T-cell (primary cell): Measurements from ENCODE around the gene SLC34A2. TPM values are rescaled to one million over a fixed set of nuclear protein-coding genes. Genes with fewer than 3 reads are reported as not detected.

Experiments used
- ATAC-seq, 4 experiments: fragments of 200-7000 bp in 3 of 4; fragments of 150-1000 bp in 1 of 4; cut with Tn5 transposase; replicated peaks in 1 of 4; 1 replicate in 3 of 4; 2 replicates in 1 of 4; pipeline ENCODE4 v1.10.0; 2021; ENCODE audit warnings: moderate library complexity in 3 of 4, mild to moderate bottlenecking in 2 of 4, moderate number of reproducible peaks in 1 of 4
- CTCF ChIA-PET, 2 donors: fragments of 300-600 bp; sonication (Branson Sonifier 250); formaldehyde crosslinking; loops; one replicate each; lab custom pipeline; 2022; ENCODE audit warnings: antibody characterized with exemption in 2 of 2; lab: Charles Lee
- POLR2A ChIA-PET, 2 donors: fragments of 300-600 bp; sonication (Branson Sonifier 250); formaldehyde crosslinking; loops; one replicate each; lab custom pipeline; 2022; ENCODE audit warnings: antibody characterized with exemption in 2 of 2; lab: Charles Lee
- DNase-seq, 35 experiments: peaks; one replicate each; pipeline versions ENCODE4 v3.0.0 to v3.0.0-alpha.2; 2013 to 2023
- H3K27ac ChIP-seq: one replicate; pipeline ENCODE4 v1.5.1; 2013; ENCODE audit warnings: low read length
- H3K27me3 ChIP-seq, 2 experiments: replicated peaks in 1 of 2; 1 replicate in 1 of 2; 2 replicates in 1 of 2; pipeline versions ENCODE4 v1.6.1 to v1.7.0; 2013; ENCODE audit warnings: low read length in 1 of 2, mixed read lengths in 1 of 2; ENCODE audit not compliant: control insufficient read depth in 2 of 2, insufficient read depth in 2 of 2; ENCODE audit errors: extremely low read depth in 1 of 2
- H3K36me3 ChIP-seq, 2 donors: 1 replicate in 1 of 2; 2 replicates in 1 of 2; pipeline versions ENCODE4 v1.6.1 to v1.7.0; 2013; ENCODE audit warnings: low read length in 1 of 2; ENCODE audit not compliant: control insufficient read depth in 2 of 2, insufficient read depth in 1 of 2; ENCODE audit errors: extremely low read depth in 1 of 2
- H3K4me1 ChIP-seq, 2 experiments: 1 replicate in 1 of 2; 2 replicates in 1 of 2; pipeline versions ENCODE4 v1.6.1 to v1.7.0; 2013; ENCODE audit warnings: low read length in 2 of 2, mixed read lengths in 1 of 2; ENCODE audit not compliant: insufficient read depth in 2 of 2, control insufficient read depth in 1 of 2; ENCODE audit errors: extremely low read depth in 1 of 2
- H3K4me3 ChIP-seq, 2 donors: 1 replicate in 1 of 2; 2 replicates in 1 of 2; pipeline versions ENCODE4 v1.5.1 to v1.7.0; 2013; ENCODE audit warnings: mild to moderate bottlenecking in 2 of 2, low read length in 1 of 2, moderate library complexity in 1 of 2; ENCODE audit not compliant: control insufficient read depth in 1 of 2; ENCODE audit errors: extremely low read depth in 1 of 2
- H3K9me3 ChIP-seq: 2 replicates; pipeline ENCODE4 v1.7.0; 2013
- H3K27ac Mint-ChIP-seq, 2 donors: one replicate each; pipeline ENCODE4 v1.8.0; 2020 to 2021; ENCODE audit warnings: mild to moderate bottlenecking in 2 of 2, mixed read lengths in 2 of 2
- H3K27me3 Mint-ChIP-seq, 2 donors: one replicate each; pipeline ENCODE4 v1.8.0; 2021 to 2022; ENCODE audit warnings: mixed read lengths in 2 of 2
- H3K36me3 Mint-ChIP-seq: one replicate; pipeline ENCODE4 v1.8.0; 2021; ENCODE audit warnings: mixed read lengths
- H3K4me1 Mint-ChIP-seq, 3 donors: one replicate each; pipeline ENCODE4 v1.8.0; 2020 to 2022; ENCODE audit warnings: mixed read lengths in 3 of 3, mild to moderate bottlenecking in 1 of 3
- H3K4me3 Mint-ChIP-seq, 3 donors: one replicate each; pipeline ENCODE4 v1.8.0; 2020 to 2022; ENCODE audit warnings: mild to moderate bottlenecking in 3 of 3, mixed read lengths in 3 of 3, moderate library complexity in 3 of 3
- H3K9me3 Mint-ChIP-seq, 3 donors: one replicate each; pipeline ENCODE4 v1.8.0; 2020 to 2022; ENCODE audit warnings: mixed read lengths in 3 of 3
- WGBS: methylation state at CpG from one replicate; pipeline ENCODE4 v1.1.5; 2013; ENCODE audit warnings: missing lambda C conversion rate; ENCODE audit not compliant: insufficient coverage; 5-methylcytosine and 5-hydroxymethylcytosine counted together
- total RNA-seq, 35 experiments: library from RNA in 6 of 35; stranded (reverse) in 6 of 35; fragments of 120-200 nt in 1 of 35; gene quantifications; one replicate each; pipeline versions ENCODE4 v1.2.1 to v1.2.4 and lab custom pipeline; 2013 to 2026

The SLC34A2 gene
- total RNA-seq, 5 donors from 2014 or later (not counting 1 experiment from before 2014, with no cell fraction given): 1.0 to 2.5 (median 1.9) TPM; not detected in 2

DNA sequence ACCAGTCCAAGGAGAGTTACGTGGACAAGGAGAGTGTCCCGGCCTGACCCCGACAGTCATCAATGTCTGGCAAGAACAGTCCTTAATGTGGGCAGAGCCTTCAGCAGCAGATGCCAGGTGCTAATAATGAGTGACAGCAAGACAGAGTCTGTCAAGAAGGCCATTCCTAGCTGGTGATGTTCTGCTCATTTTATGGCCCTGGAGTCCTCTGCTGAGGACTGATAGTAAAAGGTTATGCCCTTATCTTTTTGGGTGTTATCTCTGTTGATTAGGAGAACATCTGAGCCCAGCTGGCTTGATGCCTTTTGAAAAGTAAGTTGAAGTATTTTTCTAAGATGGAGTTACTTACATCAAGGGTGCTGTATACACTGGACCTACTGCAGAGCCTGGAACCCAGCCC lies 67.3 kb downstream of the SLC34A2 start:
- CTCF ChIA-PET: no interaction called here
- POLR2A ChIA-PET: no interaction called here
- ATAC-seq: no peak

DNA sequence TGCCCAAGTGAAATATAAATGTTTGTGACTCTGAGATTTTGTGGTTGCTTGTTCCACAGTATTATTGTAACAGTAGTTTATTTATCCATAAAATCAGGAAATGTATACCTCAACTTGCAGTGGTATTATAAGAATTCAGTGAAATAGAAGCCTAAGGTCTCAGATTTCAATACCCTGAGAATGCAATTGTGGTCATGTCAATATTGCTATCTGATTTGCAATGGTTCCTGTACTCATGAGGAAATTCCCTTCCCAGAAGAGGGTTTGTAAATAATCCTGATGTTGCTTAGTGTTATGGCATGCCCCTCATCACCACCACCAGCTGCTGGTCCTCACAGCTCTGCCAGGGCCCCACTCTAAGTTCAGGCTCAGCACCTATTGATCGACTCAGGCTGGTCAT lies 67.8 kb downstream of the SLC34A2 start:
- Histone ChIP-seq H3K9me3 (no peaks in the 10 kb centered on the region), H3K4me3 (no peak overlapping the region), H3K4me1 (no peaks in the 10 kb centered on the region), H3K36me3 (no peaks in the 10 kb centered on the region), H3K27ac (no peak overlapping the region), H3K27me3 (no peaks in the 10 kb centered on the region)
- no peak overlapping the region for H3K4me3 Mint-ChIP-seq
- ATAC-seq (no peak), DNase-seq (no peak)
- H3K4me1 Mint-ChIP-seq: no peaks in the 10 kb centered on the region
- WGBS: 89% methylated on average over 1 of the region's 1 CpG
- no peaks in the 10 kb centered on the region for H3K27me3 Mint-ChIP-seq
- CTCF ChIA-PET: no interaction called here
- POLR2A ChIA-PET: no interaction called here
- no peak overlapping the region for H3K27ac Mint-ChIP-seq
- peaks cover 0 to 3% (median 0%) of the 10 kb centered on the region in 3 donors for H3K9me3 Mint-ChIP-seq
- H3K36me3 Mint-ChIP-seq: no peaks in the 10 kb centered on the region

More for the DNA sequence above, 67.3 kb downstream of the SLC34A2 start:
- Mint-ChIP-seq H3K9me3 (peaks cover 0 to 3% (median 0%) of the 10 kb centered on the region in 3 donors), H3K27me3 (no peaks in the 10 kb centered on the region), H3K27ac (no peak overlapping the region), H3K36me3 (no peaks in the 10 kb centered on the region), H3K4me1 (no peaks in the 10 kb centered on the region), H3K4me3 (no peak overlapping the region)
- H3K27ac ChIP-seq: no peak overlapping the region
- H3K27me3 ChIP-seq: no peaks in the 10 kb centered on the region
- H3K4me3 ChIP-seq: no peak overlapping the region
- no peaks in the 10 kb centered on the region for H3K4me1 ChIP-seq
- no peaks in the 10 kb centered on the region for H3K36me3 ChIP-seq
- WGBS: 100% methylated on average over 3 of the region's 3 CpGs
- H3K9me3 ChIP-seq: no peaks in the 10 kb centered on the region
- no peak for DNase-seq

DNA sequence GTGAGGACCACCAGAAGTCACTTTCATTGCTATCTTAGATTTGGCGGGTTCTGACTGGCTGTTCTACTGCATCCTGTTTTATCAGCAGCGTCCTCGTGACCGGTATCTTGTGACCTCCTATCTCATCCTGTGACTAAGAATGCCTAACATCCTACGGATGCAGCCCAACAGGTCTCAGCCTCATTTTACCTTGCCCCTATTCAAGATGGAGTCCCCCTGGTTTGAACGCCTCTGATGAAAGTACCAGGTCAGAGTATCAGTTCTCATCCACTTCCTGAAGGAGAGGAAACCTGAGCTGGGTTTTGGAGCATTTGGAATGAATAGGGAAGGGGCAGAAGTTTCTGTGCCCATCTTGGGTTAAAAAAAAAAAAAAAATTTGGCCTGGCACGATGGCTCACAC lies 70.2 kb downstream of the SLC34A2 start:
- Histone ChIP-seq H3K27me3 (no peaks in the 10 kb centered on the region), H3K27ac (no peak overlapping the region), H3K4me3 (no peak overlapping the region), H3K4me1 (peaks cover 0 to 3% of the 10 kb centered on the region in 2 experiments), H3K36me3 (no peaks in the 10 kb centered on the region), H3K9me3 (no peaks in the 10 kb centered on the region)
- DNase-seq: no peak
- Mint-ChIP-seq H3K27ac (no peak overlapping the region), H3K9me3 (peaks cover 0 to 3% (median 0%) of the 10 kb centered on the region in 3 donors), H3K4me1 (peaks cover 0 to 4% (median 0%) of the 10 kb centered on the region in 3 donors), H3K36me3 (no peaks in the 10 kb centered on the region), H3K27me3 (no peaks in the 10 kb centered on the region), H3K4me3 (no peak overlapping the region)
- CTCF ChIA-PET: interaction anchor here in 1 of 2 donors (0.7 kb wide), 1 partner anchor 334 kb away, joined by 3 read pairs; no protein-coding TSS in a partner anchor
- POLR2A ChIA-PET: no interaction called here
- no peak for ATAC-seq
- 100% methylated on average over 3 of the region's 7 CpGs for WGBS

DNA sequence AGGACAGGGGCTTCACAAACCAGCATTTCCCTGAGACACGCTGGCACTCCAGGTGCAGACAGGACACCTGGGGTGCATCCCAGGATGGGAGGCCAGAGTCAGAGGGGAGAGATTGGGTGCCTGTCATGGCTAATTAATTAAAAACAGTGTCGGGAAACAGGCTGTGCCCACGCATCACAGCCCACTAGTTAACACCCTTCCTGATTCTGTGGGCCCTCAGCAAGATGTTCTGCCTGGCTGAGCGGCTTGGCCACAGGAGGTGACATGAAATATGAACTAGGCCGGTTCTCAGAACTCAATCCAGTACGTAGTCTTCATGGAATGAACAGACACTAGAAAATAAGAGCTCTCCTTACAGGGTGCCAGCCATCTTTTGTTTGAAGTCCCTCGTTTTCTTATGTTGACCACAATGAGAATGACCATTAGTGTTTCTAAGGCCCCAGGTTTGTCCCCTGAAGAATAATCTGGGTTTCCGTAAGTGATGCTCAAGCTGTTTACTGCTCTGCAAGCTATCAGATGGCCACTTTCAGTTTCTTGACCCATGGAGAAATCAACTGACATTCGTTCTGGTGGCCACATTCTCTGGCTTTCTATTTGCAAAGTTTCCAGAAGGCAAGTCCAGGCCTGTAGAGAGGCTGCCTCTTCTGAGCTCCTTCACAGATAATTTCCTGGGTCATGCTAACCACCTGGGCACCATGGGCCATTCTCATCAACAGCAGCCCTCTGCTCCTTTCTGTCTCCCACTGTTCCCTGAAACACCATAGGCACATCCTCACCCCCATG lies 72.3 kb downstream of the SLC34A2 start:
- no peak overlapping the region for H3K4me3 Mint-ChIP-seq
- no peak overlapping the region for H3K4me3 ChIP-seq
- 83% methylated on average over 8 of the region's 9 CpGs for WGBS
- no peaks in the 10 kb centered on the region for H3K27me3 ChIP-seq
- no peaks in the 10 kb centered on the region for H3K27me3 Mint-ChIP-seq
- ChIA-PET POLR2A (no interaction called here), CTCF (no interaction called here)
- peaks cover 0 to 4% (median 0%) of the 10 kb centered on the region in 3 donors for H3K4me1 Mint-ChIP-seq
- H3K27ac ChIP-seq: no peak overlapping the region
- H3K36me3 Mint-ChIP-seq: no peaks in the 10 kb centered on the region
- ATAC-seq (no peak), DNase-seq (no peak)
- peaks cover 0 to 3% (median 0%) of the 10 kb centered on the region in 3 donors for H3K9me3 Mint-ChIP-seq
- H3K27ac Mint-ChIP-seq: no peak overlapping the region
- no peaks in the 10 kb centered on the region for H3K36me3 ChIP-seq
- peaks cover 0 to 3% of the 10 kb centered on the region in 2 experiments for H3K4me1 ChIP-seq
- H3K9me3 ChIP-seq: no peaks in the 10 kb centered on the region

Other genes starting within 250 kb of the SLC34A2 start
- gene SEL1L3, start 207.1 kb downstream of the SLC34A2 start, total RNA-seq: 10 to 100 TPM; 43.6 to 69.9 (median 50.1) TPM